Measurements from ENCODE around the gene POC1A. TPM values are rescaled to one million over a fixed set of nuclear protein-coding genes. Genes with fewer than 3 reads are reported as not detected.

Gene POC1A
- total and polyA plus RNA-seq, 9 of the 15 experiments (the other 6 are each of a cell fraction or from before 2014, with no cell fraction given): 7.2 to 17.5 (median 12.1) TPM

- DNase-seq (ENCODE audit: extremely low read depth in 1 of 4, low spot score in 3 of 4) (peak; percentile 93 to 97 (median 96)), ATAC-seq (peak; percentile 97), FAIRE-seq (peak; percentile 84)
- POLR2A ChIA-PET: interaction anchor here (0.6 to 0.7 kb wide), 2 partner anchors 14 to 80 kb away, joined by 3 read pairs; no protein-coding TSS in a partner anchor
- peak within 1 kb of the TSS; percentile 80 to 96 for H3K9ac ChIP-seq (ENCODE audit: insufficient read depth in 1 of 2, low read depth in 2 of 2, low read length in 2 of 2)
- no peaks in the 10 kb centered on the region for H4K20me1 ChIP-seq (replicated peaks; ENCODE audit: control insufficient read depth, insufficient read depth, low read length)
- CTCF ChIA-PET (ENCODE audit: low intra/inter-chr PET ratio): interaction anchor here (0.6 kb wide), 1 partner anchor 45 kb away, joined by 3 read pairs; no protein-coding TSS in a partner anchor
- in situ Hi-C loops (cut with MboI) (no loop called here), intact Hi-C loops (cut with micrococcal nuclease) (loop anchor here (2.0 kb wide), 1 partner anchor 43 kb away; the partner anchor contains the start of gene POC1A)
- no TSS peak for BruUV-seq (replicated peaks)
- H2AFZ ChIP-seq (ENCODE audit: low read depth, low read length): peak within 1 kb of the TSS; percentile 92
- H3K27ac ChIP-seq (ENCODE audit: extremely low read depth, low read depth, low read length): peak within 1 kb of the TSS; percentile 80
- H3K9me1 ChIP-seq (ENCODE audit: control insufficient read depth, insufficient read depth, low read length): no peaks in the 10 kb centered on the region
- H3K4me2 ChIP-seq (ENCODE audit: insufficient read depth, low read length): peak within 1 kb of the TSS; percentile 78
- H3K36me3 ChIP-seq (ENCODE audit: control insufficient read depth, insufficient read depth, low read length): peaks cover 39% of the 10 kb centered on the region
- peak within 1 kb of the TSS; percentile 77 for H3K4me3 ChIP-seq
- no peaks in the 10 kb centered on the region for H3K27me3 ChIP-seq (ENCODE audit: control insufficient read depth in 2 of 2, insufficient read depth in 2 of 2, low read length in 2 of 2)
- no peaks in the 10 kb centered on the region for H3K9me3 ChIP-seq (replicated peaks; ENCODE audit: control insufficient read depth, insufficient read depth, low read depth, low read length)
- peaks cover 22 to 31% of the 10 kb centered on the region in 2 experiments; a peak in 4 of 5 replicates for H3K4me1 ChIP-seq (replicated peaks in 1 of 2; ENCODE audit: control insufficient read depth in 2 of 2, insufficient read depth in 2 of 2, low read length in 2 of 2)
- under 1% methylated on average over 36 of the region's 71 CpGs for WGBS (ENCODE audit: insufficient coverage, low coverage, missing lambda C conversion rate)
- peaks cover 16% of the 10 kb centered on the region for H3K79me2 ChIP-seq (ENCODE audit: control insufficient read depth, insufficient read depth, low read length)
- TF ChIP-seq ZNF41 (CRISPR knock-in tag; conservative IDR thresholded peaks at IDR 0.05): no peak
- TF ChIP-seq POU5F1 (IDR thresholded peaks at IDR 0.05; ENCODE audit: borderline replicate concordance, low read depth, low read length, partially characterized antibody): peak; percentile 77
- no peak for TF ChIP-seq TAF7 (tag; IDR thresholded peaks at IDR 0.05)
- TF ChIP-seq, protein P1, sequence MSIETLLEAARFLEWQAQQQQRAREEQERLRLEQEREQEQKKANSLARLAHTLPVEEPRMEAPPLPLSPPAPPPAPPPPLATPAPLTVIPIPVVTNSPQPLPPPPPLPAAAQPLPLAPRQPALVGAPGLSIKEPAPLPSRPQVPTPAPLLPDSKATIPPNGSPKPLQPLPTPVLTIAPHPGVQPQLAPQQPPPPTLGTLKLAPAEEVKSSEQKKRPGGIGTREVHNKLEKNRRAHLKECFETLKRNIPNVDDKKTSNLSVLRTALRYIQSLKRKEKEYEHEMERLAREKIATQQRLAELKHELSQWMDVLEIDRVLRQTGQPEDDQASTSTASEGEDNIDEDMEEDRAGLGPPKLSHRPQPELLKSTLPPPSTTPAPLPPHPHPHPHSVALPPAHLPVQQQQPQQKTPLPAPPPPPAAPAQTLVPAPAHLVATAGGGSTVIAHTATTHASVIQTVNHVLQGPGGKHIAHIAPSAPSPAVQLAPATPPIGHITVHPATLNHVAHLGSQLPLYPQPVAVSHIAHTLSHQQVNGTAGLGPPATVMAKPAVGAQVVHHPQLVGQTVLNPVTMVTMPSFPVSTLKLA (conservative IDR thresholded peaks at IDR 0.05): peak in 1 of 2 experiments; percentile 50; a peak in 2 of 4 replicates
- TF ChIP-seq HMGN3 (IDR thresholded peaks at IDR 0.05; ENCODE audit: borderline replicate concordance, extremely low read depth, insufficient read length, low read depth, low read length): peak; percentile 27
- TF ChIP-seq KDM5B (IDR thresholded peaks at IDR 0.05; ENCODE audit: insufficient replicate concordance, low read depth, low read length): peak; percentile 78
- no peak for TF ChIP-seq CREB1 (IDR thresholded peaks at IDR 0.05)
- 0 out of 2 replicates have a peak, but pooled peaks have one; percentile 20 for TF ChIP-seq CREB1 (CRISPR knock-in tag; IDR thresholded peaks at IDR 0.05)
- TF ChIP-seq POLR2AphosphoS5 (IDR thresholded peaks at IDR 0.05; ENCODE audit: control insufficient read depth, insufficient read depth, low read depth, low read length): peak; percentile 57; the same call in 1 of the 2 replicates
- TF ChIP-seq TRIM25 (IDR thresholded peaks at IDR 0.05; ENCODE audit: borderline replicate concordance): no peak
- TF ChIP-seq GABPB1 (CRISPR knock-in tag; IDR thresholded peaks at IDR 0.05): peak; percentile 33; the same call in 1 of the 2 replicates
- no peak for TF ChIP-seq SIX5 (IDR thresholded peaks at IDR 0.05; ENCODE audit: borderline replicate concordance in 1 of 2, insufficient read depth in 1 of 2, low read depth in 1 of 2, low read length in 2 of 2)
- TF ChIP-seq SP1 (CRISPR knock-in tag; IDR thresholded peaks at IDR 0.05): 0 out of 2 replicates have a peak, but pooled peaks have one; percentile 13
- peak; percentile 39 to 82; a peak in 3 of 4 replicates for TF ChIP-seq MAZ (CRISPR knock-in tag; conservative IDR thresholded peaks at IDR 0.05 in 1 of 2, IDR thresholded peaks at IDR 0.05 in 1 of 2)
- TF ChIP-seq, protein P2, sequence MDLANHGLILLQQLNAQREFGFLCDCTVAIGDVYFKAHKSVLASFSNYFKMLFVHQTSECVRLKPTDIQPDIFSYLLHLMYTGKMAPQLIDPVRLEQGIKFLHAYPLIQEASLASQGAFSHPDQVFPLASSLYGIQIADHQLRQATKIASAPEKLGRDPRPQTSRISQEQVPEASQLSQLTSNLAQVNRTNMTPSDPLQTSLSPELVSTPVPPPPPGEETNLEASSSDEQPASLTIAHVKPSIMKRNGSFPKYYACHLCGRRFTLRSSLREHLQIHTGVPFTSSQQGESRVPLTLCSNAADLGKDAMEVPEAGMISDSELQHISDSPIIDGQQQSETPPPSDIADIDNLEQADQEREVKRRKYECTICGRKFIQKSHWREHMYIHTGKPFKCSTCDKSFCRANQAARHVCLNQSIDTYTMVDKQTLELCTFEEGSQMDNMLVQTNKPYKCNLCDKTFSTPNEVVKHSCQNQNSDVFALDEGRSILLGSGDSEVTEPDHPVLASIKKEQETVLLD (IDR thresholded peaks at IDR 0.05): peak; percentile 97
These were observed 43.8 kb upstream of the POC1A start, which contains the start of gene ALAS1 for GRCh38 chr3:52197842-52198625. Gene ALAS1, plus strand, starts transcription at chr3:52198160. Its CDS starts 1,082 bp downstream, at chr3:52199242.

All from K562 (cell line).